Measurements from ENCODE around the gene IFIT1. TPM values are rescaled to one million over a fixed set of nuclear protein-coding genes. Genes with fewer than 3 reads are reported as not detected.

Gene IFIT1
- total RNA-seq, 1 donor from 2014 or later, result 2.4 TPM

DNA sequence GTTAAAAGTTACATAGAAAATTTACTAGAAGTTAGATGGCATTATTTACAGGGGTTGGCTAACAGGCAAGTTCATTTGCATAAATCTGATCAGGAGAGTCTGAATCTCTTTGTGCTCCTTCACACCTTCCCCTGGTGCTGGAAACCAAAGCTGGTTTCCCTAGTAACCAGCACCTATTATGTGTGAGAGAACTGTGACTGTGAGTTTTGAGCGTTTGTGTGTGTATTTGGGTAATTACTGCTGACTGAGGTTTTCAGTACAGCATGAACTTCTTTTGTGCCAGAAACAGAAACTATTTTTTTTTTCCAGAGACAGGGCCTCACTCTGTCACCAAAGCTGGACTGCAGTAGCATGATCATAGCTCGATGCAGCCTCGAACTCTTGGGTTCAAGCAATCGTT, 24.9 kb upstream of the IFIT1 start:
- no peak for DNase-seq (ENCODE audit: low read depth, low spot score)
- Mint-ChIP-seq H3K36me3 (ENCODE audit: low read depth) (no peaks in the 10 kb centered on the region), H3K4me3 (no peak overlapping the region), H3K9me3 (no peaks in the 10 kb centered on the region), H3K27me3 (ENCODE audit: low read depth) (no peaks in the 10 kb centered on the region), H3K27ac (ENCODE audit: unreplicated experiment) (peak overlapping the region; percentile 22), H3K4me1 (peaks cover 26% of the 10 kb centered on the region)
- TF ChIP-seq CTCF (conservative IDR thresholded peaks at IDR 0.05), result no peak

GRCh38 chr10:89368129-89368528, 24.3 kb upstream of the IFIT1 start:
- no peak for DNase-seq (ENCODE audit: low read depth, low spot score)
- Mint-ChIP-seq H3K4me1 (peaks cover 26% of the 10 kb centered on the region), H3K9me3 (no peaks in the 10 kb centered on the region), H3K36me3 (ENCODE audit: low read depth) (no peaks in the 10 kb centered on the region), H3K27me3 (ENCODE audit: low read depth) (no peaks in the 10 kb centered on the region), H3K4me3 (no peak overlapping the region), H3K27ac (ENCODE audit: unreplicated experiment) (peak overlapping the region; percentile 22)
- TF ChIP-seq CTCF (conservative IDR thresholded peaks at IDR 0.05), result no peak

DNA sequence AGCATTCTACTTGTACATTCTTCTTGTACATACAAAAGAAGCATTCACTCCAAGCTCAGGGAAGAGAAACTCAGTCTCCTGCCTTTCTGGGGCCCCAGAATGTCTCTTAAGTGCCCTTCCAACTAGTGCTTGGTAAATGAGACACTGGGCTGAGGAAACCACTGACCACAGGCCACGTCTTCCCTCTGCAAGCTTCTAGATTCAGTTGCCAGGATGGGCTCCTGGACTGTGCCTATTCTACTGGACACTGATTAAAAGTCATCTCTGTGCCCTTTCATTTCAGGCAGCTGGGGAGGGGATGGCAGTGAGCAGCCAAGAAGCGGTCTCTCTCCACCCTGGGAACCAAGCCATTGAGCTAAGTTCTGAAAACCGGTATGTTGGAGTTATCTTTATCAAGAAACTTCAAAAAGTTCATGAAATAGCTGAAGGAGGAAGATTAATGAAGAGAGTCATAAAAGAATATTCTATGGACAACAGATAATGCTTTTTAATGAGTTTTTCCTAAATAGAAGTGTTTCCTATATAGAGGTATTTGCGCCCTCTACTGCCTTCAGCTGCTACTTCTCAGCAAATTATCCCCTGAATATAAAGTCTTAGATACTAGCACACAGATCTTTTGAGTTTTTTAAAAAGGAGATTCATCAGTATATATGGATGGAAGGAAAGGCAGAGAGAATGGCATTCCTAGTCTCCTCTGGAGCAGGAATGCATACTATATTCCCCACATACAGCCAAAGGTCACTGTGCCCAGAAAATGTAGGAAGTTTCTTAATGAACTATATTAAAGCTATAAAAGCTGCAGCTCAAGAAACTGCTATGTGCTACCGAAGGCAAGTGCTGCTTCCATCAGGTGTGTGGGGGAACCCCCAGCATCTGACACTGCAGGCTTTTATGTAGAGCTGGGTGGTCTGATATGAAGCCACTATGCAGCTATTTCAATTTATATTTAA, 23.0 kb upstream of the IFIT1 start:
- H3K4me3 Mint-ChIP-seq, result peak overlapping the region; percentile 11
- H3K9me3 Mint-ChIP-seq, result no peaks in the 10 kb centered on the region
- H3K27me3 Mint-ChIP-seq (ENCODE audit: low read depth), result no peaks in the 10 kb centered on the region
- H3K36me3 Mint-ChIP-seq (ENCODE audit: low read depth), result no peaks in the 10 kb centered on the region
- peak overlapping the region; percentile 14 for H3K27ac Mint-ChIP-seq (ENCODE audit: unreplicated experiment)
- peaks cover 35% of the 10 kb centered on the region for H3K4me1 Mint-ChIP-seq
- TF ChIP-seq CTCF (conservative IDR thresholded peaks at IDR 0.05), result peak; percentile 60
- DNase-seq (ENCODE audit: low read depth, low spot score), result no peak

- Mint-ChIP-seq H3K9me3 (no peaks in the 10 kb centered on the region), H3K36me3 (ENCODE audit: low read depth) (no peaks in the 10 kb centered on the region), H3K4me3 (no peak overlapping the region), H3K27ac (ENCODE audit: unreplicated experiment) (no peak overlapping the region), H3K4me1 (peaks cover 38% of the 10 kb centered on the region), H3K27me3 (ENCODE audit: low read depth) (no peaks in the 10 kb centered on the region)
- DNase-seq (ENCODE audit: low read depth, low spot score), result no peak
- TF ChIP-seq CTCF (conservative IDR thresholded peaks at IDR 0.05), result no peak
These were observed 21.3 kb upstream of the IFIT1 start for GRCh38 chr10:89371079-89371478.

GRCh38 chr10:89371987-89372386, 20.4 kb upstream of the IFIT1 start:
- no peaks in the 10 kb centered on the region for H3K9me3 Mint-ChIP-seq
- peaks cover 38% of the 10 kb centered on the region for H3K4me1 Mint-ChIP-seq
- DNase-seq (ENCODE audit: low read depth, low spot score), result no peak
- H3K4me3 Mint-ChIP-seq, result no peak overlapping the region
- no peaks in the 10 kb centered on the region for H3K27me3 Mint-ChIP-seq (ENCODE audit: low read depth)
- H3K27ac Mint-ChIP-seq (ENCODE audit: unreplicated experiment), result no peak overlapping the region
- no peaks in the 10 kb centered on the region for H3K36me3 Mint-ChIP-seq (ENCODE audit: low read depth)
- TF ChIP-seq CTCF (conservative IDR thresholded peaks at IDR 0.05), result no peak
